ENCODE data around the gene FOXP3.

- TF ChIP-seq REST (IDR thresholded peaks at IDR 0.05; ENCODE audit: low read depth) (no peak), EZH2 (IDR thresholded peaks at IDR 0.05) (no peak), CTCF (IDR thresholded peaks at IDR 0.05 in 2 of 3, conservative IDR thresholded peaks at IDR 0.05 in 1 of 3; ENCODE audit: borderline replicate concordance in 1 of 3, insufficient read depth in 1 of 3, low read depth in 2 of 3, low read length in 2 of 3) (no peak), POLR2A (IDR thresholded peaks at IDR 0.05; ENCODE audit: borderline replicate concordance, extremely low read depth, insufficient read depth, insufficient read length) (no peak), POLR2AphosphoS5 (IDR thresholded peaks at IDR 0.05; ENCODE audit: low read depth, low read length) (peak; percentile 85), ZFX (IDR thresholded peaks at IDR 0.05) (no peak), FOSL1 (IDR thresholded peaks at IDR 0.05; ENCODE audit: low read depth) (no peak), ZNF274 (IDR thresholded peaks at IDR 0.05; ENCODE audit: low read depth, low read length) (no peak), RAD21 (IDR thresholded peaks at IDR 0.05; ENCODE audit: low read depth) (no peak), JUND (IDR thresholded peaks at IDR 0.05) (no peak)
Measured at GRCh38 chrX:49269010-49269766, 4.7 kb upstream of the FOXP3 start.

Measured in HCT116 (cell line).